Measurements from ENCODE around the gene TOMM6.

- TF ChIP-seq CTCF (IDR thresholded peaks at IDR 0.05; ENCODE audit: poor library complexity, severe bottlenecking): no peak
- no peak for TF ChIP-seq REST (IDR thresholded peaks at IDR 0.05; ENCODE audit: borderline replicate concordance)
Measured at GRCh38 chr6:41811095-41811494, 23.6 kb downstream of the TOMM6 start.
